OCI-LY1 (cell line): ENCODE measurements around the gene GMDS.

Experiments
- EZH2 ChIP-seq: fragments of 200-600 bp; sonication (generic), shearing (Covaris generic); IDR thresholded peaks from 2 replicates; pipeline ENCODE4 v1.8.0; 2017; ENCODE audit warnings: borderline replicate concordance, mixed run types, mild to moderate bottlenecking, antibody characterized with exemption, low read length, moderate library complexity, mixed read lengths
- TF ChIP-seq, protein P1 (sequence below): fragments of 200-600 bp; sonication (generic), shearing (Covaris generic); IDR thresholded peaks from 2 replicates; pipeline ENCODE4 v1.5.1; 2017; ENCODE audit warnings: mild to moderate bottlenecking, antibody characterized with exemption, low read length, moderate library complexity, mixed read lengths

DNA sequence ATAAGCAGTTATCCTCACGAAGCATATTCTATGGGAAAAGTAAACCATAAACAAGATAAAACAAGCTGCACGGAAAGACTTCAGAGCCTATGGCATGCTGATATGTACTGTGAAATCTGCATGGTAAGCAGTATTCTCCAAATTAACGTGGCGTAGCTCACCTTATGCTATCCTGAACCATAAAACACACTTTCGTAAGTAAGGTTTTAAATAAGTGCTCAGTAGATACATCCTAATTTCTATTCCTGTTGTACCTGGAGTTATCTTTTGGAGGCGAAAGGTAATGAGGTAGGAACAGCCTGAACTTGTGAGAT lies 208.7 kb downstream of the GMDS start:
- TF ChIP-seq, protein P1, sequence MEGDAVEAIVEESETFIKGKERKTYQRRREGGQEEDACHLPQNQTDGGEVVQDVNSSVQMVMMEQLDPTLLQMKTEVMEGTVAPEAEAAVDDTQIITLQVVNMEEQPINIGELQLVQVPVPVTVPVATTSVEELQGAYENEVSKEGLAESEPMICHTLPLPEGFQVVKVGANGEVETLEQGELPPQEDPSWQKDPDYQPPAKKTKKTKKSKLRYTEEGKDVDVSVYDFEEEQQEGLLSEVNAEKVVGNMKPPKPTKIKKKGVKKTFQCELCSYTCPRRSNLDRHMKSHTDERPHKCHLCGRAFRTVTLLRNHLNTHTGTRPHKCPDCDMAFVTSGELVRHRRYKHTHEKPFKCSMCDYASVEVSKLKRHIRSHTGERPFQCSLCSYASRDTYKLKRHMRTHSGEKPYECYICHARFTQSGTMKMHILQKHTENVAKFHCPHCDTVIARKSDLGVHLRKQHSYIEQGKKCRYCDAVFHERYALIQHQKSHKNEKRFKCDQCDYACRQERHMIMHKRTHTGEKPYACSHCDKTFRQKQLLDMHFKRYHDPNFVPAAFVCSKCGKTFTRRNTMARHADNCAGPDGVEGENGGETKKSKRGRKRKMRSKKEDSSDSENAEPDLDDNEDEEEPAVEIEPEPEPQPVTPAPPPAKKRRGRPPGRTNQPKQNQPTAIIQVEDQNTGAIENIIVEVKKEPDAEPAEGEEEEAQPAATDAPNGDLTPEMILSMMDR, result no peak
- TF ChIP-seq EZH2, result no peak
